ENCODE data around the gene PIK3CB. TPM values are rescaled to one million over a fixed set of nuclear protein-coding genes. Genes with fewer than 3 reads are reported as not detected.
"Not testable (repeated sequence)": the region's sequence is repeated elsewhere in the genome, so short reads cannot be mapped to it uniquely, and the experiment has no call there.

PIK3CB gene
- total RNA-seq, 1 experiment from 2014 or later = 59.3 TPM

GRCh38 chr3:138785951-138786350, 48.8 kb downstream of the PIK3CB start:
- Mint-ChIP-seq H3K27ac (ENCODE audit: unreplicated experiment) (no peak overlapping the region), H3K4me1 (ENCODE audit: low read depth, unreplicated experiment) (no peaks in the 10 kb centered on the region), H3K9me3 (ENCODE audit: low read depth, unreplicated experiment) (no peaks in the 10 kb centered on the region), H3K36me3 (ENCODE audit: insufficient read depth, unreplicated experiment) (peaks cover 6% of the 10 kb centered on the region), H3K4me3 (ENCODE audit: low read depth, unreplicated experiment) (no peak overlapping the region), H3K27me3 (ENCODE audit: unreplicated experiment) (no peaks in the 10 kb centered on the region)
- intact Hi-C loops (cut with micrococcal nuclease; ENCODE audit: unreplicated experiment) = no loop called here
- no peak for DNase-seq
- CTCF ChIA-PET = interaction anchor here (0.6 to 0.9 kb wide), 2 partner anchors 9 to 129 kb away, joined by 4 read pairs; no protein-coding TSS in a partner anchor
- TF ChIP-seq CTCF (IDR thresholded peaks at IDR 0.05; ENCODE audit: unreplicated experiment) = no peak
- BruUV-seq (replicated peaks) = no TSS peak

GRCh38 chr3:138785362-138785857, 49.3 kb downstream of the PIK3CB start:
- H3K4me3 Mint-ChIP-seq (ENCODE audit: low read depth, unreplicated experiment); DNase-seq; H3K9me3 Mint-ChIP-seq (ENCODE audit: low read depth, unreplicated experiment); intact Hi-C loops (cut with micrococcal nuclease; ENCODE audit: unreplicated experiment); H3K27ac Mint-ChIP-seq (ENCODE audit: unreplicated experiment); H3K4me1 Mint-ChIP-seq (ENCODE audit: low read depth, unreplicated experiment); H3K36me3 Mint-ChIP-seq (ENCODE audit: insufficient read depth, unreplicated experiment); BruUV-seq (replicated peaks); H3K27me3 Mint-ChIP-seq (ENCODE audit: unreplicated experiment): not testable (repeated sequence)
- CTCF ChIA-PET = interaction anchor here (0.9 kb wide), 1 partner anchor 130 kb away, joined by 4 read pairs; no protein-coding TSS in a partner anchor

GRCh38 chr3:138782755-138783154, 52.0 kb downstream of the PIK3CB start:
- H3K27me3 Mint-ChIP-seq (ENCODE audit: unreplicated experiment) = no peaks in the 10 kb centered on the region
- H3K27ac Mint-ChIP-seq (ENCODE audit: unreplicated experiment) = no peak overlapping the region
- DNase-seq = no peak
- no peaks in the 10 kb centered on the region for H3K9me3 Mint-ChIP-seq (ENCODE audit: low read depth, unreplicated experiment)
- no peak for TF ChIP-seq CTCF (IDR thresholded peaks at IDR 0.05; ENCODE audit: unreplicated experiment)
- no peaks in the 10 kb centered on the region for H3K4me1 Mint-ChIP-seq (ENCODE audit: low read depth, unreplicated experiment)
- no TSS peak for BruUV-seq (replicated peaks)
- peaks cover 5% of the 10 kb centered on the region for H3K36me3 Mint-ChIP-seq (ENCODE audit: insufficient read depth, unreplicated experiment)
- intact Hi-C loops (cut with micrococcal nuclease; ENCODE audit: unreplicated experiment) = no loop called here
- CTCF ChIA-PET = interaction anchor here (0.6 kb wide), 1 partner anchor 42 kb away, joined by 3 read pairs; no protein-coding TSS in a partner anchor
- H3K4me3 Mint-ChIP-seq (ENCODE audit: low read depth, unreplicated experiment) = no peak overlapping the region

GRCh38 chr3:138781012-138781470, 53.7 kb downstream of the PIK3CB start:
- no peak for DNase-seq
- intact Hi-C loops (cut with micrococcal nuclease; ENCODE audit: unreplicated experiment) = no loop called here
- Mint-ChIP-seq H3K36me3 (ENCODE audit: insufficient read depth, unreplicated experiment) (peaks cover 5% of the 10 kb centered on the region), H3K27ac (ENCODE audit: unreplicated experiment) (no peak overlapping the region), H3K27me3 (ENCODE audit: unreplicated experiment) (no peaks in the 10 kb centered on the region), H3K9me3 (ENCODE audit: low read depth, unreplicated experiment) (no peaks in the 10 kb centered on the region), H3K4me1 (ENCODE audit: low read depth, unreplicated experiment) (no peaks in the 10 kb centered on the region), H3K4me3 (ENCODE audit: low read depth, unreplicated experiment) (no peak overlapping the region)
- TF ChIP-seq CTCF (IDR thresholded peaks at IDR 0.05; ENCODE audit: unreplicated experiment) = no peak
- CTCF ChIA-PET = interaction anchor here (0.6 to 1.1 kb wide), 4 partner anchors 46 to 381 kb away, joined by 3 to 5 read pairs (median 4); no protein-coding TSS in a partner anchor
- BruUV-seq (replicated peaks) = no TSS peak

- Mint-ChIP-seq H3K27me3 (ENCODE audit: unreplicated experiment) (no peaks in the 10 kb centered on the region), H3K9me3 (ENCODE audit: low read depth, unreplicated experiment) (no peaks in the 10 kb centered on the region), H3K27ac (ENCODE audit: unreplicated experiment) (no peak overlapping the region), H3K4me3 (ENCODE audit: low read depth, unreplicated experiment) (no peak overlapping the region), H3K4me1 (ENCODE audit: low read depth, unreplicated experiment) (peaks cover 18% of the 10 kb centered on the region), H3K36me3 (ENCODE audit: insufficient read depth, unreplicated experiment) (peaks cover 8% of the 10 kb centered on the region)
- BruUV-seq (replicated peaks) = no TSS peak
- TF ChIP-seq CTCF (IDR thresholded peaks at IDR 0.05; ENCODE audit: unreplicated experiment) = no peak
- no peak for DNase-seq
- intact Hi-C loops (cut with micrococcal nuclease; ENCODE audit: unreplicated experiment) = no loop called here
- CTCF ChIA-PET = no interaction called here
These were observed 56.1 kb downstream of the PIK3CB start for GRCh38 chr3:138778643-138779042.

All from Calu3 (cell line).